H1 (cell line): ENCODE measurements around the gene CTAGE1. TPM values are rescaled to one million over a fixed set of nuclear protein-coding genes. Genes with fewer than 3 reads are reported as not detected.

Experiments
- CTCF ChIA-PET: fragments of 300-600 bp; sonication (Branson Sonifier 250); formaldehyde crosslinking; loops from one replicate; lab custom pipeline; 2021; ENCODE audit not compliant: partially characterized antibody; lab: Charles Lee
- POLR2A ChIA-PET: fragments of 300-600 bp; sonication (Branson Sonifier 250); formaldehyde crosslinking; loops from one replicate; lab custom pipeline; 2021; ENCODE audit warnings: inconsistent platforms; ENCODE audit not compliant: partially characterized antibody; lab: Charles Lee
- DNase-seq, 2 experiments: peaks; one replicate each; pipeline versions ENCODE4 v3.0.0 to v3.0.0-alpha.2; 2010 to 2022; ENCODE audit warnings: low spot score in 2 of 2, low read depth in 1 of 2, mixed read lengths in 1 of 2
- FAIRE-seq: peaks from 2 replicates; lab custom pipeline; 2011; peaks lifted over from hg19 to GRCh38; lab: Jason Lieb, UNC
- H2AFZ ChIP-seq: 2 replicates; pipeline ENCODE4 v1.8.1; 2012; ENCODE audit warnings: low read length, inconsistent platforms
- H2AK5ac ChIP-seq: 2 replicates; pipeline ENCODE4 v1.6.1; 2013; ENCODE audit warnings: low read depth, low read length
- H2BK120ac ChIP-seq: replicated peaks from 2 replicates; pipeline ENCODE3; 2013; ENCODE audit warnings: low read depth, low read length, inconsistent platforms
- H2BK12ac ChIP-seq: 2 replicates; pipeline ENCODE4 v1.6.1; 2013; ENCODE audit warnings: low read depth, low read length
- H2BK15ac ChIP-seq: 2 replicates; pipeline ENCODE4 v1.6.1; 2013; ENCODE audit warnings: low read length
- H2BK20ac ChIP-seq: 2 replicates; pipeline ENCODE4 v1.6.1; 2013; ENCODE audit warnings: low read length
- H2BK5ac ChIP-seq: 2 replicates; pipeline ENCODE4 v1.6.1; 2013; ENCODE audit warnings: low read depth, low read length
- H3K14ac ChIP-seq: 2 replicates; pipeline ENCODE4 v1.6.1; 2013; ENCODE audit warnings: inconsistent platforms; ENCODE audit not compliant: insufficient read length
- H3K18ac ChIP-seq: 2 replicates; pipeline ENCODE4 v1.6.1; 2013; ENCODE audit warnings: low read length; ENCODE audit errors: extremely low read depth
- H3K23ac ChIP-seq: 2 replicates; pipeline ENCODE4 v1.6.1; 2013; ENCODE audit warnings: inconsistent platforms; ENCODE audit not compliant: insufficient read length
- H3K23me2 ChIP-seq: 2 replicates; pipeline ENCODE4 v1.6.1; 2013; ENCODE audit warnings: low read depth, low read length
- H3K27ac ChIP-seq: 2 replicates; pipeline ENCODE4 v1.6.1; 2011; ENCODE audit warnings: low read depth, low read length, inconsistent platforms
- H3K27me3 ChIP-seq, 4 experiments: replicated peaks in 1 of 4; 1 replicate in 1 of 4; 2 replicates in 3 of 4; pipeline versions ENCODE4 v1.6.1 to v1.8.1; 2011 to 2013; ENCODE audit warnings: low read length in 3 of 4, mild to moderate bottlenecking in 3 of 4, inconsistent platforms in 2 of 4, mixed read lengths in 2 of 4, moderate library complexity in 1 of 4; ENCODE audit not compliant: control insufficient read depth in 3 of 4, insufficient read depth in 3 of 4; ENCODE audit errors: extremely low read depth in 1 of 4
- H3K36me3 ChIP-seq, 4 experiments: 2 replicates each; pipeline versions ENCODE4 v1.6.1 to v1.8.1; 2011 to 2013; ENCODE audit warnings: mild to moderate bottlenecking in 4 of 4, low read length in 3 of 4, moderate library complexity in 2 of 4, control low read depth in 1 of 4, inconsistent platforms in 1 of 4; ENCODE audit not compliant: insufficient read depth in 4 of 4, control insufficient read depth in 2 of 4
- H3K4ac ChIP-seq: replicated peaks from 2 replicates; pipeline ENCODE3; 2013; ENCODE audit warnings: low read length, low read depth, mixed read lengths, inconsistent platforms; ENCODE audit not compliant: insufficient read length
- H3K4me1 ChIP-seq, 4 experiments: replicated peaks in 1 of 4; 1 replicate in 1 of 4; 2 replicates in 3 of 4; pipeline versions ENCODE4 v1.6.1 to v1.8.1; 2011 to 2013; ENCODE audit warnings: low read length in 3 of 4, inconsistent platforms in 2 of 4, mixed read lengths in 1 of 4; ENCODE audit not compliant: insufficient read depth in 4 of 4, control insufficient read depth in 3 of 4
- H3K4me2 ChIP-seq, 2 experiments: 2 replicates each; pipeline versions ENCODE4 v1.6.1 to v1.8.1; 2011 to 2013; ENCODE audit warnings: low read depth in 2 of 2, low read length in 2 of 2, control low read depth in 1 of 2, inconsistent platforms in 1 of 2, mild to moderate bottlenecking in 1 of 2; ENCODE audit not compliant: insufficient read depth in 1 of 2
- H3K4me3 ChIP-seq, 4 experiments: fragments of 200-600, 300-600 bp in 1 of 4; sonication (generic), shearing (Covaris generic), sonication (Bioruptor Twin) in 1 of 4; 2 replicates each; pipeline versions ENCODE4 v1.5.1 to v1.8.1; 2011 to 2016; ENCODE audit warnings: low read length in 4 of 4, low read depth in 3 of 4, control low read depth in 2 of 4, inconsistent platforms in 2 of 4, mild to moderate bottlenecking in 2 of 4, mixed read lengths in 1 of 4, moderate library complexity in 1 of 4; ENCODE audit not compliant: insufficient read depth in 2 of 4; ENCODE audit errors: extremely low read depth in 1 of 4
- H3K56ac ChIP-seq: replicated peaks from 2 replicates; pipeline ENCODE3; 2013; ENCODE audit warnings: low read depth, mild to moderate bottlenecking, mixed read lengths, low read length, inconsistent platforms; ENCODE audit not compliant: insufficient read length
- H3K79me1 ChIP-seq: 2 replicates; pipeline ENCODE4 v1.6.1; 2013; ENCODE audit warnings: low read depth, low read length, control low read depth
- H3K79me2 ChIP-seq, 2 experiments: 2 replicates each; pipeline versions ENCODE4 v1.6.1 to v1.8.1; 2012 to 2013; ENCODE audit warnings: low read length in 2 of 2, mild to moderate bottlenecking in 2 of 2, inconsistent platforms in 1 of 2; ENCODE audit not compliant: insufficient read depth in 2 of 2, control insufficient read depth in 1 of 2
- H3K9ac ChIP-seq, 4 experiments: replicated peaks in 1 of 4; 1 replicate in 1 of 4; 2 replicates in 3 of 4; pipeline versions ENCODE4 v1.6.1 to v1.8.1; 2011 to 2013; ENCODE audit warnings: low read depth in 3 of 4, low read length in 3 of 4, control low read depth in 2 of 4, mild to moderate bottlenecking in 2 of 4, moderate library complexity in 2 of 4, inconsistent platforms in 1 of 4; ENCODE audit errors: extremely low read depth in 1 of 4
- H3K9me3 ChIP-seq, 2 experiments: 2 replicates each; pipeline versions ENCODE4 v1.6.1 to v1.8.1; 2012 to 2013; ENCODE audit warnings: mild to moderate bottlenecking in 2 of 2, moderate library complexity in 2 of 2, control low read depth in 1 of 2, inconsistent platforms in 1 of 2, low read depth in 1 of 2, low read length in 1 of 2, mixed read lengths in 1 of 2; ENCODE audit not compliant: insufficient read depth in 2 of 2
- H4K20me1 ChIP-seq, 2 experiments: replicated peaks in 1 of 2; 2 replicates each; pipeline versions ENCODE3 to v1.8.1; 2011 to 2013; ENCODE audit warnings: inconsistent platforms in 2 of 2, low read length in 2 of 2, mild to moderate bottlenecking in 1 of 2; ENCODE audit not compliant: insufficient read depth in 2 of 2, control insufficient read depth in 1 of 2
- H4K5ac ChIP-seq: 2 replicates; pipeline ENCODE4 v1.6.1; 2013; ENCODE audit warnings: low read length, low read depth, mixed read lengths, inconsistent platforms; ENCODE audit not compliant: insufficient read length
- H4K8ac ChIP-seq: 2 replicates; pipeline ENCODE4 v1.8.0; 2013; ENCODE audit warnings: mild to moderate bottlenecking, moderate library complexity, low read length, inconsistent platforms; ENCODE audit not compliant: insufficient read depth; ENCODE audit errors: extremely low read depth
- H4K91ac ChIP-seq: replicated peaks from 2 replicates; pipeline ENCODE3; 2013; ENCODE audit warnings: low read length, mixed read lengths, inconsistent platforms; ENCODE audit not compliant: insufficient read length
- BRCA1 ChIP-seq: IDR thresholded peaks from 2 replicates; pipeline ENCODE4 v1.6.1; 2012; ENCODE audit warnings: low read depth, low read length, improper control_type of control experiment
- HDAC2 ChIP-seq, 2 experiments: fragments of 300-600 bp in 1 of 2; sonication (generic) in 1 of 2; IDR thresholded peaks; 2 replicates each; pipeline ENCODE4 v1.6.1; 2011 to 2012; ENCODE audit warnings: low read depth in 2 of 2, low read length in 2 of 2, mild to moderate bottlenecking in 2 of 2, moderate library complexity in 2 of 2, borderline replicate concordance in 1 of 2, inconsistent platforms in 1 of 2
- SRF ChIP-seq: IDR thresholded peaks from 2 replicates; pipeline ENCODE4 v1.6.1; 2011; ENCODE audit warnings: mild to moderate bottlenecking, low read depth, low read length, moderate library complexity
- TEAD4 ChIP-seq: IDR thresholded peaks from 2 replicates; pipeline ENCODE4 v1.6.1; 2012; ENCODE audit warnings: low read depth, low read length, inconsistent platforms, mixed read lengths
- WGBS, 2 experiments: shearing (Covaris generic) in 1 of 2; methylation state at CpG; one replicate each; pipeline versions ENCODE4 v1.1.6 to v1.1.7; 2013 to 2015; ENCODE audit warnings: low lambda C conversion rate in 2 of 2, mixed read lengths in 2 of 2, inconsistent platforms in 1 of 2, low coverage in 1 of 2, missing lambda C conversion rate in 1 of 2; ENCODE audit not compliant: insufficient replicate concordance in 2 of 2, insufficient coverage in 1 of 2, insufficient read length in 1 of 2; ENCODE audit errors: extremely low coverage in 1 of 2, missing lambda C conversion rate in 1 of 2; 5-methylcytosine and 5-hydroxymethylcytosine counted together
- polyA plus RNA-seq, 7 experiments: library from polyadenylated mRNA; depleted of rRNA in 3 of 7; stranded (reverse) in 5 of 7; unstranded in 2 of 7; fragments of >200 nt in 5 of 7; fragments of 200-250 nt in 2 of 7; gene quantifications; 1 replicate in 5 of 7; 2 replicates in 1 of 7; 4 replicates in 1 of 7; pipeline versions ENCODE4 v1.2.1 to v1.2.3, GENCODE V29; 2011 to 2013; ENCODE audit warnings: missing spikeins in 2 of 7, mixed read lengths in 2 of 7
- total RNA-seq: library from RNA; stranded (reverse); fragmentation: NEBNext Ultra II Directional; extraction: Animal tissue kit (Norgen Biotek cat#: 25700); gene quantifications from 2 replicates; pipeline ENCODE4 v1.2.1, GENCODE V29; 2021
- TF ChIP-seq, protein P1 (sequence below): IDR thresholded peaks from 2 replicates; pipeline ENCODE4 v1.6.1; 2011; ENCODE audit warnings: low read length, improper control_type of control experiment
- TF ChIP-seq, protein P2 (sequence below): IDR thresholded peaks from 2 replicates; pipeline ENCODE4 v1.6.1; 2012; ENCODE audit warnings: low read length, inconsistent platforms

CTAGE1 gene
- total and polyA plus RNA-seq, 2 of the 8 experiments (the other 6 are each of a cell fraction or from before 2014, with no cell fraction given), result not detected

- Histone ChIP-seq H3K27ac (no peak overlapping the region), H3K27me3 (no peaks in the 10 kb centered on the region)
- TF ChIP-seq, protein P1, sequence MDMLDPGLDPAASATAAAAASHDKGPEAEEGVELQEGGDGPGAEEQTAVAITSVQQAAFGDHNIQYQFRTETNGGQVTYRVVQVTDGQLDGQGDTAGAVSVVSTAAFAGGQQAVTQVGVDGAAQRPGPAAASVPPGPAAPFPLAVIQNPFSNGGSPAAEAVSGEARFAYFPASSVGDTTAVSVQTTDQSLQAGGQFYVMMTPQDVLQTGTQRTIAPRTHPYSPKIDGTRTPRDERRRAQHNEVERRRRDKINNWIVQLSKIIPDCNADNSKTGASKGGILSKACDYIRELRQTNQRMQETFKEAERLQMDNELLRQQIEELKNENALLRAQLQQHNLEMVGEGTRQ, result no peak
- TF ChIP-seq HDAC2 (IDR thresholded peaks at IDR 0.05; ENCODE audit: borderline replicate concordance in 1 of 2, low read depth in 2 of 2, low read length in 2 of 2) (no peak), TEAD4 (no peak), SRF (no peak), BRCA1 (no peak)
- TF ChIP-seq, protein P2, sequence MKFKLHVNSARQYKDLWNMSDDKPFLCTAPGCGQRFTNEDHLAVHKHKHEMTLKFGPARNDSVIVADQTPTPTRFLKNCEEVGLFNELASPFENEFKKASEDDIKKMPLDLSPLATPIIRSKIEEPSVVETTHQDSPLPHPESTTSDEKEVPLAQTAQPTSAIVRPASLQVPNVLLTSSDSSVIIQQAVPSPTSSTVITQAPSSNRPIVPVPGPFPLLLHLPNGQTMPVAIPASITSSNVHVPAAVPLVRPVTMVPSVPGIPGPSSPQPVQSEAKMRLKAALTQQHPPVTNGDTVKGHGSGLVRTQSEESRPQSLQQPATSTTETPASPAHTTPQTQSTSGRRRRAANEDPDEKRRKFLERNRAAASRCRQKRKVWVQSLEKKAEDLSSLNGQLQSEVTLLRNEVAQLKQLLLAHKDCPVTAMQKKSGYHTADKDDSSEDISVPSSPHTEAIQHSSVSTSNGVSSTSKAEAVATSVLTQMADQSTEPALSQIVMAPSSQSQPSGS, result no peak
Observed at GRCh38 chr18:22456547-22456946, 38.8 kb upstream of the CTAGE1 start.

More at GRCh38 chr18:22456547-22456946, 38.8 kb upstream of the CTAGE1 start:
- Histone ChIP-seq H3K14ac (no peak overlapping the region), H3K4me3 (no peak overlapping the region), H4K5ac (no peak overlapping the region), H3K56ac (no peak overlapping the region), H3K9ac (no peak overlapping the region), H4K20me1 (no peaks in the 10 kb centered on the region), H2BK20ac (no peak overlapping the region), H3K23me2 (no peaks in the 10 kb centered on the region), H3K23ac (no peak overlapping the region), H2AK5ac (no peak overlapping the region), H3K79me1 (no peaks in the 10 kb centered on the region), H3K4me2 (no peak overlapping the region), H2BK5ac (no peak overlapping the region), H2BK15ac (no peak overlapping the region), H3K18ac (no peak overlapping the region), H4K91ac (no peak overlapping the region), H3K36me3 (no peaks in the 10 kb centered on the region), H4K8ac (no peak overlapping the region), H2AFZ (no peak overlapping the region), H3K9me3 (no peaks in the 10 kb centered on the region), H2BK120ac (no peak overlapping the region), H2BK12ac (no peak overlapping the region), H3K4ac (no peak overlapping the region), H3K79me2 (no peaks in the 10 kb centered on the region), H3K4me1 (peaks cover 0 to 6% (median 1%) of the 10 kb centered on the region in 4 experiments; a peak in 3 of 7 replicates)
- CTCF ChIA-PET, result no interaction called here
- DNase-seq (no peak), FAIRE-seq (no peak)
- POLR2A ChIA-PET, result no interaction called here
- 90% methylated on average over 6 of the region's 6 CpGs; no CpG with 5 or more reads in 1 of the 2 experiments for WGBS, 2 experiments
